Measurements from ENCODE around the gene C3orf20. TPM values are rescaled to one million over a fixed set of nuclear protein-coding genes. Genes with fewer than 3 reads are reported as not detected.

Gene C3orf20
- polyA plus RNA-seq, 1 donor from 2014 or later = not detected

DNA sequence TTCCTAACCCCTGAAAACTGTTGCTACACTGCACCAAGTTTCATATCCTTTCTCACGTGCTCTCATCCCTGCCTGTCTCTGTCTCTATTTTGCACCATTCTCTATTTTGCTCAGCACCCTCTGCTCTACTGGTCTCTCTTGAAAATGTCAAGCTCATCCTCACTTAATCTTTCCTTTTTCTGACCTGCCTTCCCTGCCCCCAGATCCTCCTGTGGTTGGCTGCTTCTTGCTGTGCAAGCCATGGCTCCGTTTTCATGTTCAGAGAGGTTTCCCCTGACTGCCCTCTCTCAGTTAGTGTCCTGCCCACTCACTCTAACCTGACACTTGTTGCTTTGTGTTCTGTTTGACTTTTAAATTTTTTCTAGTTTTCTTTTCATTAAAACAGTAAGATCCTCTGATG lies 17.4 kb upstream of the C3orf20 start:
- H3K4me2 ChIP-seq (ENCODE audit: low read length) = no peak overlapping the region
- H3K9me2 ChIP-seq (ENCODE audit: insufficient read depth, low read length) = no peaks in the 10 kb centered on the region
- no peaks in the 10 kb centered on the region for H3F3A ChIP-seq (ENCODE audit: insufficient read depth, low read length, poor library complexity, severe bottlenecking)
- H4K20me1 ChIP-seq (ENCODE audit: insufficient read depth) = no peaks in the 10 kb centered on the region
- no peaks in the 10 kb centered on the region for H3K27me3 ChIP-seq (ENCODE audit: insufficient read depth, low read depth, low read length)
- peaks cover 14% of the 10 kb centered on the region for H3K79me2 ChIP-seq (replicated peaks; ENCODE audit: insufficient read depth, low read length)
- TF ChIP-seq EZH2 (IDR thresholded peaks at IDR 0.05; ENCODE audit: borderline replicate concordance, insufficient read depth, low read length, poor library complexity, severe bottlenecking) (no peak), RAD21 (conservative IDR thresholded peaks at IDR 0.05) (no peak), SMC3 (conservative IDR thresholded peaks at IDR 0.05; ENCODE audit: poor library complexity) (no peak), MXI1 (conservative IDR thresholded peaks at IDR 0.05; ENCODE audit: poor library complexity, severe bottlenecking) (no peak), EP300 (conservative IDR thresholded peaks at IDR 0.05; ENCODE audit: poor library complexity, severe bottlenecking) (no peak)
- TF ChIP-seq, protein P1, sequence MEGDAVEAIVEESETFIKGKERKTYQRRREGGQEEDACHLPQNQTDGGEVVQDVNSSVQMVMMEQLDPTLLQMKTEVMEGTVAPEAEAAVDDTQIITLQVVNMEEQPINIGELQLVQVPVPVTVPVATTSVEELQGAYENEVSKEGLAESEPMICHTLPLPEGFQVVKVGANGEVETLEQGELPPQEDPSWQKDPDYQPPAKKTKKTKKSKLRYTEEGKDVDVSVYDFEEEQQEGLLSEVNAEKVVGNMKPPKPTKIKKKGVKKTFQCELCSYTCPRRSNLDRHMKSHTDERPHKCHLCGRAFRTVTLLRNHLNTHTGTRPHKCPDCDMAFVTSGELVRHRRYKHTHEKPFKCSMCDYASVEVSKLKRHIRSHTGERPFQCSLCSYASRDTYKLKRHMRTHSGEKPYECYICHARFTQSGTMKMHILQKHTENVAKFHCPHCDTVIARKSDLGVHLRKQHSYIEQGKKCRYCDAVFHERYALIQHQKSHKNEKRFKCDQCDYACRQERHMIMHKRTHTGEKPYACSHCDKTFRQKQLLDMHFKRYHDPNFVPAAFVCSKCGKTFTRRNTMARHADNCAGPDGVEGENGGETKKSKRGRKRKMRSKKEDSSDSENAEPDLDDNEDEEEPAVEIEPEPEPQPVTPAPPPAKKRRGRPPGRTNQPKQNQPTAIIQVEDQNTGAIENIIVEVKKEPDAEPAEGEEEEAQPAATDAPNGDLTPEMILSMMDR (IDR thresholded peaks at IDR 0.05; ENCODE audit: poor library complexity, severe bottlenecking) = no peak
- no peak overlapping the region for H3K9ac ChIP-seq (ENCODE audit: low read length)
- H3K36me3 ChIP-seq (ENCODE audit: insufficient read depth, low read length) = peaks cover 22% of the 10 kb centered on the region
- H2AFZ ChIP-seq (ENCODE audit: low read depth, low read length) = no peak overlapping the region
- H3K9me3 ChIP-seq (ENCODE audit: low read length) = no peaks in the 10 kb centered on the region
- no peak overlapping the region for H3K4me3 ChIP-seq (ENCODE audit: low read length)
- H3K27ac ChIP-seq (ENCODE audit: low read length) = no peak overlapping the region

DNA sequence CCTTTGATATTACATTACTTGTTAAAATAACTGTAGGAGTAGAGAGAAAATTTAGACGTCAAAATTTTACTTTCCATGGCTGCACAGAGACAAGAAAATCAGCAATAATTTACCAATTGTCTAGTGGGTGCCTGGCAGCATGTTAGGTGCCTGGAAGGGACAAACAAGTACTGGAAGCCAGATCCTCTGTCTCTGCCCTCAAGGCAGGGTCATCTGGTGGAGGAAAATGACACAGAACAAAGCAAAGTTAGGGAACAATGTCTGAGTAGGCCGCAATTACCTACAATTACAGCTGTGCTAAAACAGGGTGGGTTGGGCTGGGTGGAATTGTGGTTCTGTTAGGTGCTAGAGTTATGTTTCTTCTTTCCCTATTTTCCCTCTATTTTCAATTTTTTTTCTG lies 16.0 kb upstream of the C3orf20 start:
- Histone ChIP-seq H3K4me2 (ENCODE audit: low read length) (no peak overlapping the region), H4K20me1 (ENCODE audit: insufficient read depth) (no peaks in the 10 kb centered on the region), H3K9me3 (ENCODE audit: low read length) (no peaks in the 10 kb centered on the region), H3K36me3 (ENCODE audit: insufficient read depth, low read length) (peaks cover 22% of the 10 kb centered on the region), H3K4me3 (ENCODE audit: low read length) (no peak overlapping the region), H3K9me2 (ENCODE audit: insufficient read depth, low read length) (no peaks in the 10 kb centered on the region), H3K27me3 (ENCODE audit: insufficient read depth, low read depth, low read length) (no peaks in the 10 kb centered on the region), H3K79me2 (replicated peaks; ENCODE audit: insufficient read depth, low read length) (peaks cover 1% of the 10 kb centered on the region), H3K9ac (ENCODE audit: low read length) (no peak overlapping the region), H3F3A (ENCODE audit: insufficient read depth, low read length, poor library complexity, severe bottlenecking) (no peaks in the 10 kb centered on the region), H2AFZ (ENCODE audit: low read depth, low read length) (no peak overlapping the region), H3K27ac (ENCODE audit: low read length) (no peak overlapping the region)
- TF ChIP-seq RAD21 (conservative IDR thresholded peaks at IDR 0.05) (no peak), TAF1 (IDR thresholded peaks at IDR 0.05; ENCODE audit: low read depth) (no peak), POLR2AphosphoS5 (IDR thresholded peaks at IDR 0.05) (no peak), EP300 (conservative IDR thresholded peaks at IDR 0.05; ENCODE audit: poor library complexity, severe bottlenecking) (no peak), MXI1 (conservative IDR thresholded peaks at IDR 0.05; ENCODE audit: poor library complexity, severe bottlenecking) (no peak), SMC3 (conservative IDR thresholded peaks at IDR 0.05; ENCODE audit: poor library complexity) (no peak), EZH2 (IDR thresholded peaks at IDR 0.05; ENCODE audit: borderline replicate concordance, insufficient read depth, low read length, poor library complexity, severe bottlenecking) (no peak)
- TF ChIP-seq, protein P1 (IDR thresholded peaks at IDR 0.05; ENCODE audit: poor library complexity, severe bottlenecking) = no peak
- TF ChIP-seq, protein P2, sequence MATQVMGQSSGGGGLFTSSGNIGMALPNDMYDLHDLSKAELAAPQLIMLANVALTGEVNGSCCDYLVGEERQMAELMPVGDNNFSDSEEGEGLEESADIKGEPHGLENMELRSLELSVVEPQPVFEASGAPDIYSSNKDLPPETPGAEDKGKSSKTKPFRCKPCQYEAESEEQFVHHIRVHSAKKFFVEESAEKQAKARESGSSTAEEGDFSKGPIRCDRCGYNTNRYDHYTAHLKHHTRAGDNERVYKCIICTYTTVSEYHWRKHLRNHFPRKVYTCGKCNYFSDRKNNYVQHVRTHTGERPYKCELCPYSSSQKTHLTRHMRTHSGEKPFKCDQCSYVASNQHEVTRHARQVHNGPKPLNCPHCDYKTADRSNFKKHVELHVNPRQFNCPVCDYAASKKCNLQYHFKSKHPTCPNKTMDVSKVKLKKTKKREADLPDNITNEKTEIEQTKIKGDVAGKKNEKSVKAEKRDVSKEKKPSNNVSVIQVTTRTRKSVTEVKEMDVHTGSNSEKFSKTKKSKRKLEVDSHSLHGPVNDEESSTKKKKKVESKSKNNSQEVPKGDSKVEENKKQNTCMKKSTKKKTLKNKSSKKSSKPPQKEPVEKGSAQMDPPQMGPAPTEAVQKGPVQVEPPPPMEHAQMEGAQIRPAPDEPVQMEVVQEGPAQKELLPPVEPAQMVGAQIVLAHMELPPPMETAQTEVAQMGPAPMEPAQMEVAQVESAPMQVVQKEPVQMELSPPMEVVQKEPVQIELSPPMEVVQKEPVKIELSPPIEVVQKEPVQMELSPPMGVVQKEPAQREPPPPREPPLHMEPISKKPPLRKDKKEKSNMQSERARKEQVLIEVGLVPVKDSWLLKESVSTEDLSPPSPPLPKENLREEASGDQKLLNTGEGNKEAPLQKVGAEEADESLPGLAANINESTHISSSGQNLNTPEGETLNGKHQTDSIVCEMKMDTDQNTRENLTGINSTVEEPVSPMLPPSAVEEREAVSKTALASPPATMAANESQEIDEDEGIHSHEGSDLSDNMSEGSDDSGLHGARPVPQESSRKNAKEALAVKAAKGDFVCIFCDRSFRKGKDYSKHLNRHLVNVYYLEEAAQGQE (IDR thresholded peaks at IDR 0.05; ENCODE audit: borderline replicate concordance) = no peak

All from neural cell (in vitro differentiated cells).